Measurements from ENCODE around the gene ABLIM2. TPM values are rescaled to one million over a fixed set of nuclear protein-coding genes. Genes with fewer than 3 reads are reported as not detected.
A peak's percentile ranks its signal among the peaks of the same experiment; 100 is the strongest.

Gene ABLIM2
- total and polyA plus RNA-seq, 2 of the 4 experiments (the other 2 are of a cell fraction) = under 0.01 to 0.10 TPM

DNA sequence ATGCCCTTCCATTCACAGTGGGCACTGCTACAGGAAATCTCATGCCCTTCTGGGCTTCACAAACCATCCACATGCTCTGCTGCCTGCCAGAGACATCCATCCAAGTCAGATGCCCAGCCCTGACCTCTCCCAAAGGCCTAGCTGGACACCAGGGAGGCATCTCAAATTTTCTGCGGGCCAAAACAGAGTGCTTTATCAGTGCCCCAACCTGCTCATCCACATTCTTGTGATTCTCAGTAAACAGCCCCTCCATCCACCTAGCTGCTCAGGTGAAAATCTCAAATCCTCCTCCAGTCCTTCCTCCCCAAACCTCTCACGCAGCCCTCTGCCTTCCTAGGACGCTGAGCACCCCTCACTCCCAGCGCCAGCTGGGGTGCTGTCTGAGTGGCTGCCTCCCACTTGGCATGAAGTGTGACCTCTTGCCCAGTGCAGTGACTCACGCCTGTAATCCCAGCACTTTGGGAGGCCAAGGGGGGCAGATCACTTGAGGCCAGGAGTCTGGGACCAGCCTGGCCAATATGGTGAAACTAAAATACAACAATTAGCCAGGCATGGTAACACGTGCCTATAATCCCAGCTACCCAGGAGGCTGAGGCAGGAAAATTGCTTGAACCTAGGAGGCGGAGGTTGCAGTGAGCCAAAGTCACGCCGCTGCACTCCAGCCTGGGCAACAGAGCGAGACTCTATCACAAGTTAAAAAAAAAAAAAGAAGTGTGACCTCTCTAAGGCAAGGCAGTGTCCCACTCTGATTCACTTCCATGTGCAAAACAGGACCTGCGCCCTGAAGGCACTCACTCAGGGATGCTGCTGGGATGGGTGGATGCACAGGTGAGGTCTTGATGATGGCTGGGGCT lies 217.3 kb downstream of the ABLIM2 start:
- Histone ChIP-seq H4K8ac (ENCODE audit: low read depth in 2 of 2, low read length in 2 of 2) (peak overlapping the region in 1 of 2 experiments; percentile 55; a peak in 1 of 4 replicates), H2AFZ (replicated peaks; ENCODE audit: low read length, poor library complexity) (peak overlapping the region; percentile 64), H3K4me3 (ENCODE audit: insufficient read depth, low read depth, low read length) (no peak overlapping the region), H3K14ac (replicated peaks; ENCODE audit: low read depth, low read length) (no peak overlapping the region; the same call in 1 of the 2 replicates), H3K36me3 (ENCODE audit: control insufficient read depth, insufficient read depth, low read length) (no peaks in the 10 kb centered on the region), H3K56ac (ENCODE audit: extremely low read depth, insufficient read depth, low read length) (no peak overlapping the region), H3K23ac (ENCODE audit: low read depth, low read length) (no peak overlapping the region), H2AK5ac (ENCODE audit: low read depth, low read length) (peak overlapping the region; percentile 86), H3K9ac (ENCODE audit: low read depth, low read length) (no peak overlapping the region), H3K9me1 (ENCODE audit: insufficient read depth, low read length) (peaks cover 6% of the 10 kb centered on the region), H3K79me1 (ENCODE audit: low read depth in 1 of 2, low read length in 2 of 2) (peaks cover 0 to 20% of the 10 kb centered on the region in 2 experiments; a peak in 2 of 4 replicates), H3K9me3 (ENCODE audit: control insufficient read depth, insufficient read depth, low read length) (no peaks in the 10 kb centered on the region), H2BK120ac (ENCODE audit: low read depth, low read length) (peak overlapping the region; percentile 45), H3K18ac (ENCODE audit: low read depth, low read length) (no peak overlapping the region), H3K4ac (ENCODE audit: low read depth, low read length) (peak overlapping the region; percentile 54), H3K4me2 (ENCODE audit: low read depth, low read length) (no peak overlapping the region), H4K91ac (ENCODE audit: insufficient read depth, low read depth, low read length) (no peak overlapping the region; the same call in 1 of the 2 replicates), H2BK5ac (ENCODE audit: low read depth, low read length, poor library complexity, severe bottlenecking) (no peak overlapping the region), H2BK20ac (ENCODE audit: low read depth, low read length) (peak overlapping the region; percentile 50; the same call in 1 of the 2 replicates), H4K5ac (ENCODE audit: low read depth, low read length) (no peak overlapping the region), H3K27ac (ENCODE audit: insufficient read depth, low read length) (no peak overlapping the region), H2AK9ac (replicated peaks; ENCODE audit: low read depth, low read length, poor library complexity) (peak overlapping the region; percentile 70), H3K4me1 (ENCODE audit: control insufficient read depth, insufficient read depth, low read length) (peaks cover 10% of the 10 kb centered on the region), H3K27me3 (ENCODE audit: control insufficient read depth, insufficient read depth, low read length) (no peaks in the 10 kb centered on the region), H2BK15ac (ENCODE audit: low read depth, low read length) (peak overlapping the region; percentile 74; the same call in 1 of the 3 replicates), H4K20me1 (ENCODE audit: insufficient read depth, low read length) (peaks cover 20% of the 10 kb centered on the region)
- DNase-seq = no peak
- in situ Hi-C loops (cut with MboI; ENCODE audit: low sequenced_read_pairs) (no loop called here), intact Hi-C loops (cut with micrococcal nuclease) (no loop called here), dilution Hi-C loops (cut with HindIII; ENCODE audit: low sequenced_read_pairs, unreplicated experiment) (no loop called here)
- ChIA-PET CTCF (no interaction called here), POLR2A (ENCODE audit: unreplicated experiment) (interaction anchor here (0.7 kb wide), 1 partner anchor 319 kb away, joined by 4 read pairs; no protein-coding TSS in a partner anchor)
- no TSS peak for BruUV-seq (replicated peaks)
- no peak for ATAC-seq (ENCODE audit: low read depth)
- 74% methylated on average over 5 of the region's 11 CpGs; no CpG with 5 or more reads in 1 of the 2 experiments for WGBS, 2 experiments (ENCODE audit: extremely low coverage in 2 of 2, insufficient read length in 1 of 2)
- no peak for TF ChIP-seq ELK1 (IDR thresholded peaks at IDR 0.05; ENCODE audit: borderline replicate concordance, low read depth, low read length)
- no peak for TF ChIP-seq POLR2A (IDR thresholded peaks at IDR 0.05; ENCODE audit: low read depth, low read length)
- no peak for TF ChIP-seq MAFK (IDR thresholded peaks at IDR 0.05; ENCODE audit: low read depth, low read length)
- no peak for TF ChIP-seq RCOR1 (IDR thresholded peaks at IDR 0.05; ENCODE audit: insufficient replicate concordance, low read length)
- no peak for TF ChIP-seq MAZ (IDR thresholded peaks at IDR 0.05; ENCODE audit: borderline replicate concordance, low read depth, low read length)
- TF ChIP-seq BHLHE40 (IDR thresholded peaks at IDR 0.05; ENCODE audit: low read depth, low read length) = no peak
- TF ChIP-seq CEBPB (IDR thresholded peaks at IDR 0.05; ENCODE audit: low read depth, low read length) = no peak
- no peak for TF ChIP-seq FOS (IDR thresholded peaks at IDR 0.05; ENCODE audit: low read depth, low read length)
- no peak for TF ChIP-seq MXI1 (IDR thresholded peaks at IDR 0.05; ENCODE audit: borderline replicate concordance, low read depth, low read length)
- no peak for TF ChIP-seq SMC3 (IDR thresholded peaks at IDR 0.05; ENCODE audit: low read depth, low read length)
- TF ChIP-seq CHD1 (IDR thresholded peaks at IDR 0.05; ENCODE audit: low read depth, low read length) = no peak
- TF ChIP-seq RAD21 (IDR thresholded peaks at IDR 0.05; ENCODE audit: low read length) = no peak
- TF ChIP-seq RFX5 (IDR thresholded peaks at IDR 0.05; ENCODE audit: low read depth, low read length) = no peak
- TF ChIP-seq, protein P1, sequence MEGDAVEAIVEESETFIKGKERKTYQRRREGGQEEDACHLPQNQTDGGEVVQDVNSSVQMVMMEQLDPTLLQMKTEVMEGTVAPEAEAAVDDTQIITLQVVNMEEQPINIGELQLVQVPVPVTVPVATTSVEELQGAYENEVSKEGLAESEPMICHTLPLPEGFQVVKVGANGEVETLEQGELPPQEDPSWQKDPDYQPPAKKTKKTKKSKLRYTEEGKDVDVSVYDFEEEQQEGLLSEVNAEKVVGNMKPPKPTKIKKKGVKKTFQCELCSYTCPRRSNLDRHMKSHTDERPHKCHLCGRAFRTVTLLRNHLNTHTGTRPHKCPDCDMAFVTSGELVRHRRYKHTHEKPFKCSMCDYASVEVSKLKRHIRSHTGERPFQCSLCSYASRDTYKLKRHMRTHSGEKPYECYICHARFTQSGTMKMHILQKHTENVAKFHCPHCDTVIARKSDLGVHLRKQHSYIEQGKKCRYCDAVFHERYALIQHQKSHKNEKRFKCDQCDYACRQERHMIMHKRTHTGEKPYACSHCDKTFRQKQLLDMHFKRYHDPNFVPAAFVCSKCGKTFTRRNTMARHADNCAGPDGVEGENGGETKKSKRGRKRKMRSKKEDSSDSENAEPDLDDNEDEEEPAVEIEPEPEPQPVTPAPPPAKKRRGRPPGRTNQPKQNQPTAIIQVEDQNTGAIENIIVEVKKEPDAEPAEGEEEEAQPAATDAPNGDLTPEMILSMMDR (conservative IDR thresholded peaks at IDR 0.05; ENCODE audit: low read depth, low read length) = no peak
- TF ChIP-seq NFE2L2 (IDR thresholded peaks at IDR 0.05; ENCODE audit: low read depth, low read length) = no peak
